GM21381 (cell line): ENCODE data around the gene NBPF1.
"Not testable (repeated sequence)": the region's sequence is repeated elsewhere in the genome, so short reads cannot be mapped to it uniquely, and the experiment has no call there.

Experiments used
- ATAC-seq: cut with Tn5 transposase; IDR thresholded peaks from one replicate; pipeline ENCODE4 v1.9.1; 2021; ENCODE audit warnings: mild to moderate bottlenecking, moderate library complexity; ENCODE audit not compliant: unreplicated experiment

NBPF1 gene

GRCh38 chr1:16642025-16642966, 28.9 kb upstream of the NBPF1 start:
- not testable (repeated sequence) for ATAC-seq

GRCh38 chr1:16641159-16641975, 28.0 kb upstream of the NBPF1 start:
- ATAC-seq = not testable (repeated sequence)

GRCh38 chr1:16639091-16640031, 26.0 kb upstream of the NBPF1 start:
- not testable (repeated sequence) for ATAC-seq

DNA sequence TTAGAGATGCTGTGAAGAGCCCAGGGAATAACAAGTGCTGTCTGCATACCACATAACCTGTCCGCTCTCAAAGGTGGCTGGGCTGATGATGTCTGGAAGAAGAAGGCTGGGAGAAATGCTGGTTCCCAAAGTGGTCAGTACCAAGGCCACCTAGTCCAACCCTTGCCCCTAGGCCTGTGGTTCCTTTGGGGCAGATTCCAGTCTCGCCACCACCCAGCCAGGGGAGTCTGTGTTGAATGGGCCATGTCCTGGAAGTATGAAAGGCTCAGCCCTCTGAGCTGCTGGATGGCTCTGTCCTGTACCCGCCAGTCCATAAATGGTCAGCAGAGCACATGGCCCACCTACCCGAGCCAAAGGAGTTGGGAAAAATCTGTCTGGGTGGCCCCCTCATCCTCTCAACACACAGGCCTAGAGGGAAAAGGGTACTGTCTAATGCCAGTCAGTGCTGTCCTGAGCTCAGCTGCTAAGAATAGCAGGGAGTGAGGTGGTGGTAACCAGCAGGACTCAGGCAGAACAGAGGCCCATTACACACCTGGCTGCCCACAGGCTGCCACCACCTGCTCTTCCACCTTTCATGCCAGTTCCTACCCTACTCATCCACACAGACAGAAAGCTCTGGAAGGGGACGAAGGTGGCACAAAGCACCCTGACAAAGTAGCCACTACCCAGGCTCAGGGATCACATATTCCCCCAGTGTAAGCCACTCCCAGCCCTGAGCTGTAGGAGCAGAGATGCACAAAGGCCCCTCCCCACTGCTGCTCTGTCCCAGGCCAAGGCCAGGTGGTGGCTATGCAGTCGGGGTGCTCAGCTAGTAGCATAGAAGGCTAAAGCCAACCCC, 24.8 kb upstream of the NBPF1 start:
- not testable (repeated sequence) for ATAC-seq

GRCh38 chr1:16636551-16637195, 23.3 kb upstream of the NBPF1 start:
- ATAC-seq = not testable (repeated sequence)

DNA sequence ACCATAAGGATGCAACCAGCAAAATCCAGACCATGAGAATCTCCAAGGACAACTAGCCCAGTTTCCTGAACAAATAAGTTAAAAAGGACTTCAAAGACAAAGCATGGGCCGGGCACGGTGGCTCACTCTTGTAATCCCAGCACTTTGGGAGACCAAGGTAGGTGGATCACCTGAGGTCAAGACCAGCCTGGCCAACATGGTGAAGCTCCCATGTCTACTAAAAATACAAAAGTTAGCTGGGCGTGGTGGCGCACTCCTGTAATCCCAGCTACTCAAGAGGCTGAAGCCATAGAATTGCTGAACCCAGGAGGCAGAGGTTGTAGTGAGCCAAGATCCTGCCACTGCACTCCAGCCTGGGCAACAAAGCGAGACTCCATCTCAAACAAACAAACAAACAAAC, 22.6 kb upstream of the NBPF1 start:
- not testable (repeated sequence) for ATAC-seq

DNA sequence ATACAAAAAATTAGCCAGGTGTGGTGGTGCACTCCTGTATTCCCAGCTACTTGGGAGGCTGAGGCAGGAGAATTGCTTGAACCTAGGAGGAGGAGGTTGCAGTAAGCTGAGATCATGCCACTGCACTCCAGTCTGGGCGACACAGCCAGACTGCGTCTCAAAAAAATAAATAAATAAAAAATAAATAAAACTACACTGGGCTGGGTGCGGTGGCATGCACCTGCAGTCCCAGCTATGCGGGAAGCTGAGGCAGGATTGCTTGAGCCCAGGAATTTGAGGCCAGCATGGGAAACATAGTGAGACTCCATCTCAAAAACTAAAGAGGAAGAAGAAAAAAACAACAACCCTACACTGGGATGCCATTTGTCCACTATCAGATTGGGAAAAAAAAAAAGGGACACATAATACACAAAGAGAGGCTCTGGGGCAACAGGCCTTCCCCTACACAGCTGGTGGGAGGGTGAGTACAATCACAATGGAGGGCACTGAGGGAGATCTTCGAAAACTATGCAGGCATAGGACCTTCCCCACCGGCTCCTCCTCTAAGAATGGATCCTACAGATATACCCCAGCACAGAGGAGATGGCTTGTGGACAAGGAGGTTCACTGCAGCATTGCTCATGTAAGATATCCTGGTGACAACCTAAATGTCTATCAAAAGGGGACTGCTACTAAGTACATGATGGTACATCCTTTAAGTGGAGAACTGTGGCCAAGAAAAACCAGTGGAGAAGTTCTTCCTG, 20.3 kb upstream of the NBPF1 start:
- not testable (repeated sequence) for ATAC-seq

- not testable (repeated sequence) for ATAC-seq
Measured at GRCh38 chr1:16632044-16632850, 18.9 kb upstream of the NBPF1 start.

DNA sequence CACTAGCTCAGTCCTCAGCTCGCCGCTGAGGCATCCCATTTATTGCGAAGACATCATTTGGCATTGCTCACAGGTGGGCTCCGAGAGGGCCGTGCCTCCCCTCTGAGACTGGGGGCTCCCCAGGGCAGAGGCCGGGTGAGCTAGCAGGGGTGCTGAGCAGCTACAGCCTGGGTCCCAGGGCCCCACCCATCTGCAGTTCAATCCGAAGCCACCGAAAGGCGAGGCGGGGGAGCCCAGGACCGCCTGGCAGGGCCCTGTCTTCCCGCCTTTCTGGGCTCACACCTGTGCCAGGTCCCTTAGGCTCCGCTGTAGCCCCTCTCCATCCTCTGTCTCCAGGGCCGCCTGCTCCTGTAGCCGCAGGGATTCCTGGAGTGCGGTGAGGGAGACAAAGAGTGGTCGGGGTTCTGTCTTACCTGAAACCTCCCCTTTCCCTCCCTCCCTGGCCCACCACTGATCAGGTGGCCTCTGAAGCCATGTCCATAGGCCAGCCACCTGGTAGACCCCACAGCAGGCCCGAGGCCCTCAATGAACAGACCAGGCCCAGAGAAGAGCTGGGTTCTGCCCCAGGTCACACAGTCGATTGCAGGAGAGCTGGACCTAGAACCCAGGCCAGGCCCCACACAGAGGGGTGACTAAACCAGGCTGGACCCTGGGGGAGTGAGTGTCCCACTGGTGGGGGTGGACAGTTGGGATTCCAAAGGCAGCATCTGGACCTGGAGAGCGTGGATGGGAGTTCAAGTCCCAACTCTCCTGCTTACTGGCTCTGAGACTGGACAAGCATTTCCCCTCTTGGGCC, 18.1 kb upstream of the NBPF1 start:
- no peak for ATAC-seq

GRCh38 chr1:16630661-16631247, 17.4 kb upstream of the NBPF1 start:
- no peak for ATAC-seq

DNA sequence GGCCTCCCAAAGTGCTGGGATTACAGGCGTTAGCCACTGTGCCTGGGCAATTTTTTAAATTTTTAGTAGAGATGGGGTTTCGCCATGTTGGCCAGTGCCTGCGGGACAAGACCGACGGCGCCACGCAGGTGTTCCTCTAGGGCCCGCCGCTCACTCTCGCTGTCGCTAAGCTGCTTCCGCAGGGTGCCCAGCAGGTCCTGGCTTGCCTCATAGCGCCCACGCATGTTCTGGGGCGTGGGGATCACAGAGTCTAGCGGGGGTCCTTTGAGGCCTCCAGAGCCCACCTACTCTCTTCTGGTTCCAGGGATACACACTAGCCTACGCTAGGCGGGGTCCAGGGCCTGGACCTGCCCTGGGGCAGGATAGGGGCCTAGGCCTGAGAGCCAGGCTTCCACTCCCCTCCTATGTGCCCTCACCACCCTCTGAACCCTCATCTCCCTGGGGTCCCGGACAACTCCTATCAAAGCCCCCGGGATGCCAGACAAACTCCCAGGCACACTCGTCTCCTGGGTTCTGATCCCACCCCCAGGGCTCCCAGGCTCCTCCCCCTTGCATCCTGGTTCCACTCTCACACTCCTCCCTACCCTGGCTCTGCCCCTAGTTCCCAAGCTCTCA, 16.7 kb upstream of the NBPF1 start:
- ATAC-seq = not testable (repeated sequence)

- ATAC-seq = no peak
Measured at GRCh38 chr1:16628361-16629111, 15.2 kb upstream of the NBPF1 start.

- not testable (repeated sequence) for ATAC-seq
Measured at GRCh38 chr1:16626409-16626983, 13.1 kb upstream of the NBPF1 start.

- ATAC-seq = no peak
Measured at GRCh38 chr1:16625497-16626408, 12.4 kb upstream of the NBPF1 start.
